GM18868 (cell line): Measurements from ENCODE around the gene AFAP1.

ENCODE experiments used
- ATAC-seq: cut with Tn5 transposase; IDR thresholded peaks from one replicate; pipeline ENCODE4 v1.9.1; 2021; ENCODE audit warnings: mild to moderate bottlenecking, moderate library complexity; ENCODE audit not compliant: unreplicated experiment

The AFAP1 gene

GRCh38 chr4:7759216-7759615 lies 180.4 kb downstream of the AFAP1 start:
- no peak for ATAC-seq

- no peak for ATAC-seq
Observed at GRCh38 chr4:7758476-7758875, 181.2 kb downstream of the AFAP1 start.

- no peak for ATAC-seq
Observed at GRCh38 chr4:7757501-7758471, 181.9 kb downstream of the AFAP1 start.

- ATAC-seq = no peak
Observed at GRCh38 chr4:7756561-7757355, 182.9 kb downstream of the AFAP1 start.

GRCh38 chr4:7756071-7756470 lies 183.6 kb downstream of the AFAP1 start:
- no peak for ATAC-seq

- no peak for ATAC-seq
Observed at GRCh38 chr4:7755561-7755960, 184.1 kb downstream of the AFAP1 start.

- ATAC-seq = no peak
Observed at GRCh38 chr4:7754565-7755262, 184.9 kb downstream of the AFAP1 start.

GRCh38 chr4:7753931-7754465 lies 185.7 kb downstream of the AFAP1 start:
- ATAC-seq = no peak

- no peak for ATAC-seq
Observed at GRCh38 chr4:7753271-7753670, 186.4 kb downstream of the AFAP1 start.

GRCh38 chr4:7752649-7753048 lies 187.0 kb downstream of the AFAP1 start:
- no peak for ATAC-seq

GRCh38 chr4:7750972-7751371 lies 188.7 kb downstream of the AFAP1 start:
- ATAC-seq = no peak

GRCh38 chr4:7750523-7750922 lies 189.1 kb downstream of the AFAP1 start:
- ATAC-seq = no peak

GRCh38 chr4:7747566-7747965 lies 192.1 kb downstream of the AFAP1 start:
- ATAC-seq = no peak

GRCh38 chr4:7747062-7747385 lies 192.6 kb downstream of the AFAP1 start:
- no peak for ATAC-seq

GRCh38 chr4:7746351-7747061 lies 193.2 kb downstream of the AFAP1 start:
- no peak for ATAC-seq

GRCh38 chr4:7745301-7745885 lies 194.3 kb downstream of the AFAP1 start:
- no peak for ATAC-seq

GRCh38 chr4:7744142-7744804 lies 195.4 kb downstream of the AFAP1 start:
- ATAC-seq = no peak

GRCh38 chr4:7742807-7743280 lies 196.8 kb downstream of the AFAP1 start:
- ATAC-seq = no peak
